Measurements from ENCODE around the gene KCNN3.

KCNN3 gene

GRCh38 chr1:154801234-154802011, 68.7 kb downstream of the KCNN3 start:
- DNase-seq (ENCODE audit: low read depth, low spot score), result no peak
- no peak overlapping the region for H3K27ac ChIP-seq

GRCh38 chr1:154799188-154799587, 70.9 kb downstream of the KCNN3 start:
- H3K27ac ChIP-seq, result no peak overlapping the region
- no peak for DNase-seq (ENCODE audit: low read depth, low spot score)

GRCh38 chr1:154798645-154799044, 71.4 kb downstream of the KCNN3 start:
- H3K27ac ChIP-seq, result no peak overlapping the region
- DNase-seq (ENCODE audit: low read depth, low spot score), result no peak

GRCh38 chr1:154797175-154797574, 72.9 kb downstream of the KCNN3 start:
- DNase-seq (ENCODE audit: low read depth, low spot score), result no peak
- H3K27ac ChIP-seq, result no peak overlapping the region

GRCh38 chr1:154796303-154796892, 73.7 kb downstream of the KCNN3 start:
- H3K27ac ChIP-seq, result no peak overlapping the region
- DNase-seq (ENCODE audit: low read depth, low spot score), result peak; percentile 24

- DNase-seq (ENCODE audit: low read depth, low spot score), result no peak
- no peak overlapping the region for H3K27ac ChIP-seq
These were observed 75.5 kb downstream of the KCNN3 start for GRCh38 chr1:154794608-154795007.

- no peak overlapping the region for H3K27ac ChIP-seq
- no peak for DNase-seq (ENCODE audit: low read depth, low spot score)
These were observed 76.4 kb downstream of the KCNN3 start for GRCh38 chr1:154793685-154794084.

- H3K27ac ChIP-seq, result no peak overlapping the region
- DNase-seq (ENCODE audit: low read depth, low spot score), result no peak
These were observed 77.2 kb downstream of the KCNN3 start for GRCh38 chr1:154792899-154793298.

- no peak for DNase-seq (ENCODE audit: low read depth, low spot score)
- H3K27ac ChIP-seq, result no peak overlapping the region
These were observed 78.6 kb downstream of the KCNN3 start for GRCh38 chr1:154791292-154792166.

- H3K27ac ChIP-seq, result no peak overlapping the region
- DNase-seq (ENCODE audit: low read depth, low spot score), result no peak
These were observed 81.2 kb downstream of the KCNN3 start for GRCh38 chr1:154788886-154789285.

- DNase-seq (ENCODE audit: low read depth, low spot score), result no peak
- H3K27ac ChIP-seq, result no peak overlapping the region
These were observed 81.8 kb downstream of the KCNN3 start for GRCh38 chr1:154788110-154788870.

GRCh38 chr1:154786804-154787570, 83.1 kb downstream of the KCNN3 start:
- no peak overlapping the region for H3K27ac ChIP-seq
- DNase-seq (ENCODE audit: low read depth, low spot score), result no peak

- H3K27ac ChIP-seq, result no peak overlapping the region
- no peak for DNase-seq (ENCODE audit: low read depth, low spot score)
These were observed 85.1 kb downstream of the KCNN3 start for GRCh38 chr1:154784924-154785531.

GRCh38 chr1:154784416-154784815, 85.7 kb downstream of the KCNN3 start:
- no peak overlapping the region for H3K27ac ChIP-seq
- DNase-seq (ENCODE audit: low read depth, low spot score), result no peak

- no peak overlapping the region for H3K27ac ChIP-seq
These were observed 86.1 kb downstream of the KCNN3 start for GRCh38 chr1:154783976-154784375.

GRCh38 chr1:154780541-154780940, 89.5 kb downstream of the KCNN3 start:
- no peak overlapping the region for H3K27ac ChIP-seq

More at GRCh38 chr1:154783976-154784375, 86.1 kb downstream of the KCNN3 start:
- no peak for DNase-seq (ENCODE audit: low read depth, low spot score)

GRCh38 chr1:154779551-154780189, 90.4 kb downstream of the KCNN3 start:
- no peak overlapping the region for H3K27ac ChIP-seq
- DNase-seq (ENCODE audit: low read depth, low spot score), result no peak

More at GRCh38 chr1:154780541-154780940, 89.5 kb downstream of the KCNN3 start:
- no peak for DNase-seq (ENCODE audit: low read depth, low spot score)

- no peak for DNase-seq (ENCODE audit: low read depth, low spot score)
These were observed 91.1 kb downstream of the KCNN3 start for GRCh38 chr1:154778944-154779343.

GRCh38 chr1:154778275-154778674, 91.8 kb downstream of the KCNN3 start:
- H3K27ac ChIP-seq, result no peak overlapping the region
- DNase-seq (ENCODE audit: low read depth, low spot score), result no peak

More at GRCh38 chr1:154778944-154779343, 91.1 kb downstream of the KCNN3 start:
- no peak overlapping the region for H3K27ac ChIP-seq

Data from epithelial cell of prostate (primary cell).